Lung microvascular endothelial cell (primary cell): Measurements from ENCODE around the gene NPR3. TPM values are rescaled to one million over a fixed set of nuclear protein-coding genes. Genes with fewer than 3 reads are reported as not detected.
A peak's percentile ranks its signal among the peaks of the same experiment; 100 is the strongest.
"Not testable (repeated sequence)": the region's sequence is repeated elsewhere in the genome, so short reads cannot be mapped to it uniquely, and the experiment has no call there.

ENCODE experiments used
- DNase-seq, 2 donors: peaks; one replicate each; pipeline versions ENCODE4 v3.0.0 to v3.0.0-alpha.2; 2010; ENCODE audit warnings: low read depth in 2 of 2
- total RNA-seq: library from RNA; depleted of rRNA; stranded (reverse); fragments of >200 nt; gene quantifications from 2 replicates; pipeline ENCODE4 v1.2.1, GENCODE V29; 2014

Gene NPR3
- total RNA-seq, 1 donor from 2014 or later = under 0.01 TPM

DNA sequence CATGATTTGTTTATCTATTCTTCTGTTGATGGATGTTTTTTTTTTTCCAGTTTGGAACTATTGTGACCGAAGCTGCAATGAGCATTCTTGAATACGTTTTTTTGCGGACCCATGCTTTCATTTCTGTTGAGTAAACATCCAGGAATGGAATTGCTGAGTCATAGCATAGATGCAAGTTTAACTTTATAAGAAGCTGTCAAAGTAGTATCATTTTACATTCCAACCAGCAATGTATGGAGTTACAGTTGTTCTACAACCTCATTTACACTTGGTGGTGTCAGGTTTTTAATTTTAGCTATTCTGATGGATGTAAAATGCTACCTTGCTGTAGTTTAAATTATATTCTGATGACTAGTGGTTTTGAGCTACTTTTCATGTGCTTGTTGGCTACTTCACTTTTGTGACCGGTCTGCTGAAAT is 49.0 kb downstream of the NPR3 start:
- DNase-seq = peak; percentile 46 to 87

DNA sequence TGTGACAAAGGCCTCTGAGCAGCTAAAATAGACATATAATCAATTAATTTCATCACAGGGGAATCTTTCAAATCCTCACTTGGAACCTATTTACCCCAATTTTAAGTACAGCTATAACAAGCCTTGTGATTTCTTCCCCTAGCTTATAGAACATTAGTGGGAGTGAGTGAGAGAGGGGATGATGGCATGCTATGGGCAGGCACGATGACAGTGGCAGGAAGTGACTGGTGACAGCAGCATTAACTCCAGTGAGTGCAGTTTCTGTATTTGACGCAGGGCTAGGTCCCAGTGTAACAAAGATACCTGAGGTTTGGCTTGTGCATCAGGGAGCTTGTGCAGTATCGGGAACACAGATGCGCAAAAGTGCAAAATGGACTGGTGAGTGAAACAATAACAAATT is 54.1 kb downstream of the NPR3 start:
- DNase-seq = no peak

DNA sequence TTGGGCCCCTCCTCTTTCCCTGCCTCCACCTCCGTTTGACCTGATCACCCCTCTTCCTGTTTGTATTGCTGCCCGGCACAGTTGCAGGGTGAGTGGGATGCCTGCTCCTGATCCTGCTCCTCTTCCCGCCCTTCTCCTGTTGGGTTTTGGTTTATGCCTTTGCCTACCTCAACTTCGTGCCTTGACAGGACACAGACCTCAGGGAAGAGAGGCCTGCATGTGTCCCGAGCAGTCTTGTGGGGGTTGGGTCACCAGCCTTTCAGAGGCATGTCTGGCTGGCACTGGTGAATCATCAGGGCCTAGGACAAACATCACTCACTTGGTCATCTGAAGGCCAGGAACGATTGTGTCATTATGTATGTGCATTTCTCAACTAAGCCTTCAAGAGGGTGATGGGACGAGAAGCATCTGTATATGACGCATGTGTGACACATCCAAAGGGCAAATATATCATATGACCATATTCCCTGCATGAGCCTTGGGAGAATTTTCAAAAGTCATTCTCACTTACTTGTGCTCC is 56.9 kb downstream of the NPR3 start:
- peak in 1 of 2 donors; percentile 87 for DNase-seq

DNA sequence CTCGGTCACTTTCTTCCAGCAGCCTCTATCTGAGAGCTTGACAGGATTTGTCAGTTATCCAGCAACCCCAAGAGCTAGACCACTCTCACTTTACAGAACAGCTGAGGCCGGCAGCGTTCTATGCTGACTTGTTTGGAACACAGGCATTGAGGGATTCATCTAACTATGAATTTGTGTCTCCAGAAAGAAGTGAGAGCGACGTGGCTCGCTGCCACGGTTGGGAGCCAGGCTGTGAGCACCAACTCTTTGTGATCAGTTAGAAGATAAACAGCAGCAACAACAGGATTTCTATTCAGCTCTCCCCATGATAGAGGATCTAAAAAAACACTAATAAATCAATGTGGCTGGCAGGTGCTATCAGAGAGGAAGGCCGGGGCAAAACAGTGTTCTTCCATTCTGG is 58.6 kb downstream of the NPR3 start:
- DNase-seq = no peak

DNA sequence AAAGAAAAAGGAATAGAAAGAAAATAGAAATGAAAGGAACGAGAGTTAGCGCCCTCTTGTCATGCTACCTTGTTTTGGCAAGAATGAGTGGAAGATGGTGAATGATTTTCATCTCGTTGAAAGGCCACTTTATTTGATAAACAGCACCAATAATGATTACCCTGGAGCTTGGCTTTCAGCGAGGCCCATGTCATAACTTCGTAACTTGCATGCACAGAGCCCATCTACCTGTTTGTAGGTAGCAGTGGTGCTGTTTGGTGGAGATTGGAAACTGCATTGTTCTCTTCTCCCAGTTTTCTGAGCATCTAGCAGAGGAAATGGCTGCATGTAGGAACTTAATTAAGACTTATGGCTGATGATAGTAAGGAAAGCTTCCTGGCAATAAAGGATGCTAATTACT is 59.3 kb downstream of the NPR3 start:
- DNase-seq = no peak

DNA sequence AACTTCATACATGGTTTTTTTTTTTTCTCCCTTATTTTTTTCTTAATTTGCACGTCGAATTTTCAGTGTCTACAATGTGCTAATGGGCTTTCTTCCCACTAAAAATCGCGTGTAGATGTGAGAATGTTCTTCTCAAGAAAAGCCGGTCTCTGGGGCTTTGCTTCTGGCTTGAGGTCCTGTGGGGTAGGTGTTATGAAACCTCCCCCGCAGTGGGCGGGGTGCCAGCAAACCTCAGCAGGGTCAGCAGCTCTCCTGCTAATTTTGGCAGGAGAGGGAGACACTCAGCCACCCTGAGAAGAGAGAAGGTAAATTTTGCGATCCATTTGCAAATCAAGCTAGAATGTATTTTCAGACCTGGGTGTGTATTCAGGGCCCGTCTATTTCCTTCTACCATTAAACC is 59.9 kb downstream of the NPR3 start:
- no peak for DNase-seq

DNA sequence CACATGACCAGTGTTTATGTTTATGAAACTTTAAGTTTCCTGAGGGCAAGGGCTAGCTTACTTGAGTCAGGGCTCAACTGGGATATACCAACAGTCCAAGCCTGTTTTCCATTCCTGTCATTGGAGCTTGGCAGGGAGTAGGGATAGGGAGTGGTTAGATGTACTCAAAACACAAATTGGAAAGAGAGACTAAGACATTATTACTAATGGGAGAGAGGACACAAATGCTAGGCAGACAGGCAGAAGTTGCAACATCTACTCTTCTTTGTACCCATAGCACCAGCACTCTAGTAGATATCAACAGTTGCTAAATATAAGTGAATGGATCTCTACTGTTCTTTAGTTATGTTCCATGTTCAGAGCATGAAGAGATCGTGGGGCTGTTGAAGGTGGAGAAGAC is 62.8 kb downstream of the NPR3 start:
- no peak for DNase-seq

DNA sequence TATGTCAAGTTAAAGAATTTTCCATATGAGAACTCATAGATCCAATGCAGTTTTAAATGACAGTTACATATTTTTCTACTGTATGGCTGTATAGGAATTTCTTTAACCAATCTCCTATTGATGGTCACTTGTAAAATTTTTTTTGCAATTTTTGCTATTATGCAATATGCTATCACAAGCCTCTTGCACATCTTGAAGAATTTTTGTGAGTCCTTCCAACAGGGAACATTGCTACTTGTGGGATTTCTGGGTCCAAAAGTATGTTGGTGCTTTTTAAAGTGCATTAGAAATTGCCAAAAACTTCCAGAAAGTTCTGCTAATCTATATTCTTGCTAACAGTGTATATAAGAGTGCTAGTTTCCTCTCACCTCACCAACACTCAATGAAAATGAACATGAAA is 65.1 kb downstream of the NPR3 start:
- DNase-seq = no peak

DNA sequence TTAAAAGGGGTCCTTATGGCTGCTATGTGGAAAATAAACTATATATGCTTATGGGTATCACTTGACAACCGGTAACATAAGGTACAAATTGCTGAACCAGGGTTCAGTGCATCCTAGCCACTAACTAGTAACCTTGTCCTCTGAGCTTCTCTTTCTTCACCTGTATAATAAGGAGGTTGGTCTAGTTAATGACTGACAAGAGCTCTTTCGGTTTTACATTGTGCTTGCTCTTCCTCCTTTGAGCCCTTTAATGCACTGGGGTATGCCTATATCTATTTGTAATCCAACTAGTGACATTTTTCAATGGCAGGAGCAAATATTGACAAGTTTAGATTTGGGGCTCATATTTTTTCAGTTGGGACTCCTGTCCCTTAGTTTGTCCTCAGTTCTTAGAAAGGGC is 66.1 kb downstream of the NPR3 start:
- no peak for DNase-seq

DNA sequence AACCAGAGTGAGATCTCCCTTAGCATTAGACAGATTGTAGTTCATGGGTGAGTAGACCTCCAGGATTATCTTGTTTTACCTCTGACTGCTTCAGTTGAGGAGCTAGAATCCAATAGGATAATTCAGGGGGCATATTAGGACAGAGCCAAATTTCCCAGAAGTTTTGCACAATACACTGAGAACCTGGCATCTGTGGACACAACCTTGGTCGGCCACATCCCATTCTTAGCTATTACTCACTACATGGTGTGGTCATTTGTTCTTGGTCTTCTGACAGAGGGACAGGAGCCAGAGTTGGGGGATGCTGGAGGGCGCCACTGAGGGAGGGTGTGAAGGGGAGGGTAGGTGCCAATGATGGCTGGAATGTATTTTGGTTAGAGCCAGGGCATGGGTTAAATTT is 66.6 kb downstream of the NPR3 start:
- DNase-seq = no peak

DNA sequence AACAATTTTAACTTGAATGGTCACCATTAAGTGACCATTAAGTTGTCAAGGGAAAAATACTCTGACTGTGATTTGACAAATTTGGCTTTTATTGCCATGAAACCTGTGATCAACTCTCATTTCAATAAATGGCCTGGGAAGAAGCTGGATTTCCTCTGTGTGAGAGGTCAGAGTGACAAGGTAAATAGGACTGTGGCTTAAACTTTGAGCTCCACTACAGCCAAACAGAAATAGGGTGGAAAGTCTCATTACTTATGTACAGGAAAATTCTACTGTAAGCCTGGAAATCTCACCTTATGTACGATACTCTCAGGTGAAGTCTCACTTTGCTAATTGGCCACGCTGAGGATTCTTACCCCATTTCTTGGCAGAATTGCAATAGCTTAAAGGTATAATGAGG is 67.3 kb downstream of the NPR3 start:
- no peak for DNase-seq

DNA sequence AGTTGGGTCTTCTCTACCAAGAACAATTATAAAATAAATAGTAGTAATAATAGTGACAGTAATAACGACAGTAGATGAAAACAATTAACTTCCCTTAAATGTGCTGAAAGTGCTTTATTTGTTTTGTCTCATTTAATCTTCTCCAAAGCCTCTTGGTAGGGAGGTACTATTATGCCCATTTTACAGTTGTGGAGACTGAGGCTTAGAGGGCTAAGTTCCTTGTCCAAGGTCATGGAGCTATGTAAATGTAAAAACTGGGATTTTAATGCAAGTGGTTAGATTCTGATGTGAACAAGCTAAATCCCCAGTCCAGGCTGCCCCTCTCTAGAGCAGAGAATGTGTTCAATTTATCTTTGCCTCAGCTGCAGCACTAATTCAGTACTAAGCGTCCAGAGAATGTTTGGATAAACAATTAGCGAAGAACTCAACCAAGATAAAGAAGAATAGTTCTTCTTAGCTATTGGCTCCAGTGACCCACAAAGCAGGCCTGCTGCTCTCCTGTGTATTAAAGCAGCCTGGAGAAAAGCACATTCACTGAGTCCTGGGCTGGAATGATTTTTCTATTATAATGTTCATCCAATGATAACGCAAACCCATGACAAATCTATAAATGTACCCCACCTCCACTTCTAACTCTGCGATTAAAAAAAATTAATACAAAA is 68.8 kb downstream of the NPR3 start:
- DNase-seq = no peak

DNA sequence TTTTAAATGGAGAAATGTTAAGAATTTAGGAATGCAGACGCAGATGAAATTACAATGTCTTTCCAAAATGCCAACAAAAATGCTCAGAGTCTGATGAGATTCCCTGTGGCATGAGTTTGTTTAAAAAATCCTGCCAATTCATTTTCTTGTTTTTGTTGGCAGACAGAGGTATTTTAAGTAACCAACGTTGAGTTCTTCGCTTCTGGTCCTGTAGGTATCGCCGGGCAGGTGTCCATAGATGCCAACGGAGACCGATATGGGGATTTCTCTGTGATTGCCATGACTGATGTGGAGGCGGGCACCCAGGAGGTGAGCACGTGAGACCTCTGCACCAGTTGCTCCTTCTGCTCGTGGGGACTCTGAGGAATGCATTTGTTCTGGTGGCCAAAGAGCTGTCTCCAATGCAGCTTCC is 69.4 kb downstream of the NPR3 start:
- no peak for DNase-seq

DNA sequence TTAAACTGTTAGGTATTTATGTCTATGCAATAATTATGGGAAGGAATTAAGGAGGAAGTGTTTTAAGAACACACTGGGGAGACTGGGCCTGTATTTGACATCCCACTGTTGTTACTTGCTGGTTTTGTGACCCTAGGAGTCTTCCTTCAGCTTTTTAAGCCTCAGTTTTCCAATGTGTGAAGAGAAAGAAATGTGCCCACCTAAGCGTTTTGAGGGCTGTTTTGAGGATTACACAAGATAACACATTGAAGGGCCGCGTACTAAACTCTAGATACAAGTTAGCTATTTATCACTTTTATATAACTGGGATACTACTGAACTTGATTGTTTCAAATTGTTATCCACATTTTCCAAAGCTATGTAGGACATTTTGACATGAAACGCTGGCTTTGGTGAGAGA is 72.5 kb downstream of the NPR3 start:
- DNase-seq = no peak

DNA sequence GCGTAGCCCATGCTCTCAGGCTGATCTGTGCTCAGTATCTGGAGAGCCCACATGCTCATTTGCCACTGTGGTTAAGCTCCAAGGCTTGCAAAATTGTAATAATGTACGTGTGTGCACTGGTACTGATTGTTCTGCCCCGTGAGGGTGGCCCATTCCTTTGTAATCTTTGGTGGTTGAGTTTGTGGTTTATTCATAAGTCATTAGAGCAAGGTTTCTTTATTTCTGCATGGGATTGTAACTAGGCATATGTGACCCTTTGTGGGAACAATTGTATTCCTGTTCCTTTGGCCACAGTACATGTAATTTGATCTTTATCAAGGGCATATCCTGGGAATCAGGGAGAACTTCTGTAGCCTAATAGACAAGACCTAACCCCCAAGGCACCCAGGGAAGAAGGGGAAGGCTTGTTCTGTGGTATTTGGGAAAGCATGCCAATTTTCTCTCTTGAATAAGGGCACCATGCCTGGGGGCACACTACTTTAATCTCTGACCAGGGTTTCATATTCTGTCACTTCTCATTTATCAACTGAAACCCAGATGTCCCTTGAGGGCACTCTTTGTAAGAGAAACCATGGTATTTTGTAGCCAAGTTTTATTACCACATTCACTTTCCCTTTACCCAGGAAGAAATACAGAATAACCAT is 74.6 kb downstream of the NPR3 start:
- no peak for DNase-seq

DNA sequence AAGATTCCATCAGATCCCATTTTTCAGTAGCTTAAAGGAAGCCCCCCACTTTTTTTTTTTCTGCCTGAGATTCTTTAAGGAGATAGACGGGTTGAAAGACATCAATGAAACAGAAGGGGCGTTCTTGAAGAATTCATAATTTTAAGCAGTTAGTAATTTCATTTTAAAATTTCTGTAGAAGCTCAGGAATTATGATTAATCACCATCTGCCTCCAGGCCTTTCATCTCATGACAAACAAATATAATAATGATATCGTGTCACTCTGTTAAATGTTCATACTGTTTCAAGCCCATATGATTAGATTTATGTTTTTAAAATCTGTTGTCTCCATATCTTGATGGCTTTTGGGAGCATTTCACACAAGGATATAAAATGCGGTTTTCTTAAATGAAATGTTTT is 75.2 kb downstream of the NPR3 start:
- no peak for DNase-seq

DNA sequence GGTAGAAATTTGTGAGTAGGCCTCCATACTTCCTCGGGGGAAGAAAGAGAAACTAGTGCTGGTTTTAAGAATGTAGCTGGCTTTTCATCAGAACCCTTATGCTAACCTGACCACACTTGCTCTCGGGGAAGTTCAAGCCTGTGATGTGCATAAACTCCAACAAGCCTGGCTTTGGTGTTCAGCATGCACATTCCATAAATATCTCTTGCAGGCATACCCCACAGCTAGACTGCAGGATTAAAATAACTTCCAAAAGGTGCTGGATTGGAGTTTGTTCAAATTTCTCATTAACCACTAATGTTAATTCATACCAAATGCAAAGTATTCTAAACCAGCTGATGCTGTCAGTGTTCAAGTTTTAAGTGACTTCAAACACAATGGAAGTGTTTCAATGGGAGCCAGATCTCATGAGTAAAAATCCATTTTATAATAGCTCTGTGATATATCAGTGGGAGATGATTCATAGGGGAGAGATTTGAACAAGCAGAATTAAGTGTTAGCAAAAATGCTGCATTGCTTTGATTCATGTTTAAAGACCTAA is 79.4 kb downstream of the NPR3 start:
- DNase-seq = no peak

DNA sequence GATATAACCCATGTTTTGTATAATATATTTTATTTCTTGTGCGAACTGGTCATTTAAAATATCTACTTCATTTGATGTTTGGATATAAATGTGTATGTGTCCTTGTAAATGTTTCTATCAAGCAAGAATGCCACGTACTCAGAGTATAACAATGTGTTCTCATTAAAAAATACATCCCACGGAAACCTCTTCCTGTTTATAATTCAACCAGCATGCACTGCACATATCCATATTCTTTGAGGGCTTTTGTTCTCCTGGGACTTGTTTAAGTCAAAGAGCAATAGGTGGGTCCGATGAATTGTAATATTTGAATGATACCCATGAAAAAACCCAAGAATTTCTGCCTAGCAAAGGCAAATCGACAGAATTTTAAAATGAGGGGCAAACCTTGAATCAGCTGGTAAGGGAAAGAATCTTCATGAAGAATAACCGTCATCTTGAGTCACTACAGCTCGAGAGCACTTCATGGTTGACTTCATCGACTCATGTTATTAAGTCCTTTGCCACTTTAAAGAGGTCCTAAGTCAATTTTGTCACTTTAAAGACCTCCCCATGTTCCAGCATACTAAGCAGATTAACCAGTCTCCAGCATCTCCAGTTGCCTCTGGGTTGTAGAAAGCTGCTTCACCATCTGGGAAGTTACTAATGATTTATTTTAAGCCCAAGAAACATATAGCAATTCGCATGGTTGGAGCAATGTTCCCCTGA is 80.6 kb downstream of the NPR3 start:
- peak in 1 of 2 donors; percentile 33 for DNase-seq

DNA sequence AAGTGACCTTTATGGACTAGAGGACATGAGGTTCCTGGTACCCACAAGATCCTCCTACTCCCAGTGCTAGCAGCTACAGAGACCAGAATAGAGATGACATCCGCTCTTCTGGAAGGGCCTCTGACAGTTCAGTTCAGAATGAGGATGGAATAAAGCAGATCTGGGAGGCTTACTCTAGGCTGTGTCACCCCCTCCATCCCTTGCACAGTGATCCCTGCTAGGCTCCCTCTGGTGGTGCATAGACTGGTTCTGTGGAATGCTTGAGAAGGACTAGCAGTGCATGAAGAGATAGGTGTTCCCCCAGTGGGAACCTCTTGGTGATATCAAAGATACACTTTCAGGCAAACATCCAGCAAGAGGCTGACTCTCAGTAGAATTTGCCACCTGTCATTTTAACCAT is 83.0 kb downstream of the NPR3 start:
- peak; percentile 2 to 15 for DNase-seq

DNA sequence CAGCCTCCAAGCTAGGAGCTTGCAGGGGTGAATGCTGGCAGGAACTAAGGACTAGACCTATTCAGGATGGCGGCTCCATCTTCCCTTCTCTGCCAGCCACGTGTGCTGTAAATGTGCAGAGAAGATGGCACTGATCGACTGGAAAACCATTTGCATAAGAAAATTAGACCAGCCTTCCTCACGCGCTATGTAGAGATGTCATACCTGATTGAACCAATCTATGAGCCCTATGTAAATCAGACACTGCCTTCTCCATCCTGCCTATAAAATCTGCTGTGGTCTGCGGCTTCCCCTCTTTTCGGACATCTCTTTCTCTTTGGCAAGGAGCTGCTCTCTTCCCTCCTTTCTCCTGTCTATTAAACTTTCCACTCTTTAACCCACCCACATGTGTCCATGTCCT is 91.6 kb downstream of the NPR3 start:
- no peak for DNase-seq

DNA sequence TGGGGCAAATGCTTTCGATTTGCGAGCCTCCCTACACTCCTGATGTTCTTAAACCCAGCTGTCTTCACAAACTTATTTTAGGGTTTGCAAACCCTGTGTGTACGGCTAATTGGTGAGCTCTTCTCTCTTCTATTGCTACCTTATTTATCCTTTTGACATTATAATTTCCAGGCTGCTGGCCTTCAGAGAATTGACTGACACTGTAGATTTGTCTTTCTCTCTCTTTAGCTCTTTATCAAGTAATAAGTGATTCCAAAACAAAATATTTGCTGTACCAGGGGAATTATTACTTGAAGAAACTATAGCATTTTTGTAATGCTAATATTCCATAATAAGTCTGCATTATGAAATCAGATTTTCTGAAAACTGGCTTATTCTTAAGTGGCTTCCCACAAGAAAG is 92.5 kb downstream of the NPR3 start:
- DNase-seq = no peak

DNA sequence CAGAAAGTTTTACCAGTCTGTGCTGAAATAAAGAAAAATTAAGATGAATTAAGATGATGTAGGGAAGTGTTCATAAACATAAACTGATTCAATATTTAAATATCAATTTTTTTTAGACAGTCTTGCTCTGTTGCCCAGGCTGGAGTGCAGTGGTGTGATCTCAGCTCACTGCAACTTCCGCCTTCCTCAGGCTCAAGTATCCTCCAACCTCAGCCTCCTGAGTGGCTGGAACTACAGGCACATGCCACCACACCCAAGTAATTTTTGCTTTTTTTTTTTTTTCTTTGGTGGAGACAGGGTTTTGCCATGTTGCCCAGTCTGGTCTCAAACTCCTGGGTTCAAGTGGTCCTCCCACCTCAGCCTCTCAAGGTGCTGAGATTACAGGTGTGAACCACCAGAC is 94.3 kb downstream of the NPR3 start:
- DNase-seq = not testable (repeated sequence)
